ENCODE results near the gene AOAH.

- no peak for TF ChIP-seq EZH2phosphoT487 (IDR thresholded peaks at IDR 0.05; ENCODE audit: borderline replicate concordance)
- TF ChIP-seq, protein P1, sequence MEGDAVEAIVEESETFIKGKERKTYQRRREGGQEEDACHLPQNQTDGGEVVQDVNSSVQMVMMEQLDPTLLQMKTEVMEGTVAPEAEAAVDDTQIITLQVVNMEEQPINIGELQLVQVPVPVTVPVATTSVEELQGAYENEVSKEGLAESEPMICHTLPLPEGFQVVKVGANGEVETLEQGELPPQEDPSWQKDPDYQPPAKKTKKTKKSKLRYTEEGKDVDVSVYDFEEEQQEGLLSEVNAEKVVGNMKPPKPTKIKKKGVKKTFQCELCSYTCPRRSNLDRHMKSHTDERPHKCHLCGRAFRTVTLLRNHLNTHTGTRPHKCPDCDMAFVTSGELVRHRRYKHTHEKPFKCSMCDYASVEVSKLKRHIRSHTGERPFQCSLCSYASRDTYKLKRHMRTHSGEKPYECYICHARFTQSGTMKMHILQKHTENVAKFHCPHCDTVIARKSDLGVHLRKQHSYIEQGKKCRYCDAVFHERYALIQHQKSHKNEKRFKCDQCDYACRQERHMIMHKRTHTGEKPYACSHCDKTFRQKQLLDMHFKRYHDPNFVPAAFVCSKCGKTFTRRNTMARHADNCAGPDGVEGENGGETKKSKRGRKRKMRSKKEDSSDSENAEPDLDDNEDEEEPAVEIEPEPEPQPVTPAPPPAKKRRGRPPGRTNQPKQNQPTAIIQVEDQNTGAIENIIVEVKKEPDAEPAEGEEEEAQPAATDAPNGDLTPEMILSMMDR (conservative IDR thresholded peaks at IDR 0.05; ENCODE audit: low read length) = no peak
Measured at GRCh38 chr7:36686499-36686898, 37.8 kb downstream of the AOAH start.

Data from Loucy (cell line).